Activated CD8-positive, alpha-beta memory T cell treated with anti-CD3 and anti-CD28 coated beads for 36 hours (primary cell): Measurements from ENCODE around the gene ZNF784. TPM values are rescaled to one million over a fixed set of nuclear protein-coding genes. Genes with fewer than 3 reads are reported as not detected.
"Not testable (repeated sequence)": the region's sequence is repeated elsewhere in the genome, so short reads cannot be mapped to it uniquely, and the experiment has no call there.

ENCODE experiments used
- CTCF ChIA-PET: fragments of 350-600 bp; sonication (Branson Sonifier 250); formaldehyde crosslinking; loops from one replicate; lab custom pipeline; 2021; ENCODE audit warnings: antibody characterized with exemption; lab: Charles Lee
- POLR2A ChIA-PET: fragments of 350-600 bp; sonication (Branson Sonifier 250); formaldehyde crosslinking; loops from one replicate; lab custom pipeline; 2021; ENCODE audit warnings: antibody characterized with exemption; lab: Charles Lee
- total RNA-seq, 2 experiments: library from RNA; stranded (reverse); gene quantifications; one replicate each; pipeline ENCODE4 v1.2.3, GENCODE V29; 2021

The ZNF784 gene
- total RNA-seq, 2 experiments from 2014 or later = 2.8 to 3.0 TPM

GRCh38 chr19:55585658-55586339 lies 38.6 kb downstream of the ZNF784 start:
- ChIA-PET CTCF (interaction anchor here (2.5 kb wide), 1 partner anchor 13 kb away, joined by 7 read pairs; the partner anchor contains the start of gene FIZ1), POLR2A (no interaction called here)

GRCh38 chr19:55584871-55585270 lies 39.5 kb downstream of the ZNF784 start:
- POLR2A ChIA-PET = no interaction called here
- CTCF ChIA-PET = interaction anchor here (0.6 kb wide), 1 partner anchor 81 kb away, joined by 3 read pairs; no protein-coding TSS in a partner anchor

GRCh38 chr19:55583897-55584296 lies 40.5 kb downstream of the ZNF784 start:
- POLR2A ChIA-PET = interaction anchor here (1.2 kb wide), 1 partner anchor 15 kb away, joined by 7 read pairs; the partner anchor contains the start of gene FIZ1

GRCh38 chr19:55582284-55582683 lies 42.1 kb downstream of the ZNF784 start:
- POLR2A ChIA-PET = not testable (repeated sequence)

More at GRCh38 chr19:55583897-55584296, 40.5 kb downstream of the ZNF784 start:
- CTCF ChIA-PET = interaction anchor here (0.6 kb wide), 1 partner anchor 80 kb away, joined by 3 read pairs; no protein-coding TSS in a partner anchor

GRCh38 chr19:55581823-55582223 lies 42.5 kb downstream of the ZNF784 start:
- POLR2A ChIA-PET = interaction anchor here (0.7 kb wide), 1 partner anchor 17 kb away, joined by 3 read pairs; the partner anchor contains the start of gene FIZ1
- CTCF ChIA-PET = interaction anchor here (1.2 to 2.5 kb wide), 2 partner anchors 41 to 49 kb away, joined by 3 to 8 read pairs; no protein-coding TSS in a partner anchor

More at GRCh38 chr19:55582284-55582683, 42.1 kb downstream of the ZNF784 start:
- CTCF ChIA-PET = interaction anchor here (2.5 kb wide), 1 partner anchor 49 kb away, joined by 8 read pairs; no protein-coding TSS in a partner anchor

GRCh38 chr19:55581145-55581822 lies 43.1 kb downstream of the ZNF784 start:
- CTCF ChIA-PET = interaction anchor here (1.2 to 2.5 kb wide), 2 partner anchors 42 to 50 kb away, joined by 3 to 8 read pairs; no protein-coding TSS in a partner anchor
- POLR2A ChIA-PET = interaction anchor here (0.7 kb wide), 1 partner anchor 18 kb away, joined by 3 read pairs; the partner anchor contains the start of gene FIZ1

GRCh38 chr19:55580628-55581144 lies 43.7 kb downstream of the ZNF784 start, which contains the start of gene ZNF579:
Gene ZNF579, minus strand, starts transcription at chr19:55580848. Its CDS starts 1,209 bp downstream, at chr19:55579639.
- ChIA-PET CTCF (interaction anchor here (0.9 to 2.5 kb wide), 3 partner anchors 42 to 77 kb away, joined by 3 to 8 read pairs (median 3); no protein-coding TSS in a partner anchor), POLR2A (interaction anchor here (0.7 kb wide), 1 partner anchor 19 kb away, joined by 3 read pairs; the partner anchor contains the start of gene FIZ1)

- ChIA-PET POLR2A (interaction anchor here (0.7 kb wide), 1 partner anchor 20 kb away, joined by 3 read pairs; the partner anchor contains the start of gene FIZ1), CTCF (interaction anchor here (0.9 to 2.5 kb wide), 2 partner anchors 51 to 76 kb away, joined by 3 to 8 read pairs; no protein-coding TSS in a partner anchor)
These were observed 44.4 kb downstream of the ZNF784 start for GRCh38 chr19:55579766-55580621.

- POLR2A ChIA-PET = interaction anchor here (0.5 kb wide), 1 partner anchor 25 kb away, joined by 4 read pairs; no protein-coding TSS in a partner anchor
- CTCF ChIA-PET = no interaction called here
These were observed 45.3 kb downstream of the ZNF784 start for GRCh38 chr19:55578761-55579747.

- CTCF ChIA-PET = no interaction called here
- POLR2A ChIA-PET = no interaction called here
These were observed 46.2 kb downstream of the ZNF784 start for GRCh38 chr19:55578031-55578760.

- POLR2A ChIA-PET = no interaction called here
- CTCF ChIA-PET = no interaction called here
These were observed 47.6 kb downstream of the ZNF784 start for GRCh38 chr19:55576746-55577145.

- POLR2A ChIA-PET = not testable (repeated sequence)
- CTCF ChIA-PET = interaction anchor here (0.6 kb wide), 1 partner anchor 58 kb away, joined by 3 read pairs; no protein-coding TSS in a partner anchor
These were observed 50.4 kb downstream of the ZNF784 start for GRCh38 chr19:55573929-55574328.
